Neuronal stem cell (in vitro differentiated cells): ENCODE measurements around the gene CTNND2.
A peak's percentile ranks its signal among the peaks of the same experiment; 100 is the strongest.

Source experiments
- DNase-seq: peaks from one replicate; pipeline ENCODE4 v3.0.0-alpha.2; 2013; ENCODE audit warnings: low spot score
- H2AFZ ChIP-seq: one replicate; pipeline ENCODE4 v1.6.1; 2013; ENCODE audit warnings: mild to moderate bottlenecking, low read length, inconsistent platforms
- H2AK5ac ChIP-seq: 2 replicates; pipeline ENCODE4 v1.6.1; 2013; ENCODE audit warnings: low read depth, mild to moderate bottlenecking, inconsistent platforms, low read length, moderate library complexity, mixed read lengths
- H2BK120ac ChIP-seq: 2 replicates; pipeline ENCODE4 v1.6.1; 2013; ENCODE audit warnings: low read depth, mild to moderate bottlenecking, inconsistent platforms, low read length, moderate library complexity, mixed read lengths
- H2BK12ac ChIP-seq: one replicate; pipeline ENCODE4 v1.6.1; 2013; ENCODE audit warnings: low read length, inconsistent platforms
- H2BK15ac ChIP-seq: 2 replicates; pipeline ENCODE4 v1.6.1; 2013; ENCODE audit warnings: mild to moderate bottlenecking, low read length, inconsistent platforms, mixed read lengths
- H2BK5ac ChIP-seq: one replicate; pipeline ENCODE4 v1.6.1; 2013; ENCODE audit warnings: inconsistent platforms, mild to moderate bottlenecking, low read length, moderate library complexity
- H3K14ac ChIP-seq: one replicate; pipeline ENCODE4 v1.6.1; 2013; ENCODE audit warnings: low read length, inconsistent platforms
- H3K18ac ChIP-seq: 2 replicates; pipeline ENCODE4 v1.6.1; 2013; ENCODE audit warnings: low read length, inconsistent platforms
- H3K23ac ChIP-seq: 2 replicates; pipeline ENCODE4 v1.6.1; 2013; ENCODE audit warnings: low read depth, mild to moderate bottlenecking, mixed read lengths, low read length, inconsistent platforms; ENCODE audit not compliant: poor library complexity
- H3K27ac ChIP-seq: replicated peaks from 3 replicates; pipeline ENCODE4 v1.5.1; 2013; ENCODE audit warnings: low read length, inconsistent platforms
- H3K27me3 ChIP-seq, 3 experiments: 2 replicates each; pipeline ENCODE4 v1.6.1; 2013; ENCODE audit warnings: low read length in 3 of 3, mild to moderate bottlenecking in 2 of 3, inconsistent platforms in 1 of 3, low read depth in 1 of 3, mixed read lengths in 1 of 3, moderate library complexity in 1 of 3; ENCODE audit not compliant: control insufficient read depth in 3 of 3, insufficient read depth in 3 of 3
- H3K36me3 ChIP-seq, 2 donors: replicated peaks in 1 of 2; 2 replicates each; pipeline ENCODE4 v1.6.1; 2013; ENCODE audit warnings: low read length in 2 of 2; ENCODE audit not compliant: control insufficient read depth in 2 of 2, insufficient read depth in 2 of 2
- H3K4ac ChIP-seq: 2 replicates; pipeline ENCODE4 v1.6.1; 2013; ENCODE audit warnings: inconsistent platforms, mild to moderate bottlenecking, low read length, moderate library complexity
- H3K4me1 ChIP-seq, 2 donors: 1 replicate in 1 of 2; 2 replicates in 1 of 2; pipeline ENCODE4 v1.6.1; 2013; ENCODE audit warnings: low read length in 2 of 2, low read depth in 1 of 2; ENCODE audit not compliant: control insufficient read depth in 2 of 2, insufficient read depth in 1 of 2
- H3K4me2 ChIP-seq: one replicate; pipeline ENCODE4 v1.6.1; 2013; ENCODE audit warnings: mild to moderate bottlenecking, low read length, inconsistent platforms; ENCODE audit not compliant: insufficient read depth, poor library complexity, severe bottlenecking
- H3K4me3 ChIP-seq, 2 donors: 2 replicates each; pipeline ENCODE4 v1.5.1; 2013; ENCODE audit warnings: low read length in 2 of 2, mild to moderate bottlenecking in 2 of 2, inconsistent platforms in 1 of 2, moderate library complexity in 1 of 2
- H3K79me1 ChIP-seq: one replicate; pipeline ENCODE4 v1.6.1; 2013; ENCODE audit warnings: low read depth, mild to moderate bottlenecking, inconsistent platforms, low read length, moderate library complexity
- H3K9ac ChIP-seq: one replicate; pipeline ENCODE4 v1.6.1; 2013; ENCODE audit warnings: mild to moderate bottlenecking, low read depth, low read length, inconsistent platforms; ENCODE audit not compliant: poor library complexity
- H3K9me3 ChIP-seq, 2 donors: replicated peaks in 1 of 2; 2 replicates each; pipeline versions ENCODE3 to v1.6.1; 2013; ENCODE audit warnings: low read length in 2 of 2, mild to moderate bottlenecking in 2 of 2, inconsistent platforms in 1 of 2, low read depth in 1 of 2, mixed read lengths in 1 of 2, moderate library complexity in 1 of 2; ENCODE audit not compliant: control insufficient read depth in 2 of 2, insufficient read depth in 1 of 2
- H4K8ac ChIP-seq: one replicate; pipeline ENCODE4 v1.6.1; 2013; ENCODE audit warnings: low read depth, mild to moderate bottlenecking, inconsistent platforms, low read length, moderate library complexity
- H4K91ac ChIP-seq: one replicate; pipeline ENCODE4 v1.6.1; 2013; ENCODE audit warnings: low read length, low read depth, mild to moderate bottlenecking, inconsistent platforms; ENCODE audit not compliant: poor library complexity
- WGBS, 2 donors: extraction: QIAGEN DNeasy Blood & Tissue Kit; methylation state at CpG; one replicate each; pipeline ENCODE4 v1.1.7; 2013; ENCODE audit warnings: missing lambda C conversion rate in 2 of 2, mixed read lengths in 1 of 2; ENCODE audit not compliant: insufficient read length in 2 of 2, insufficient replicate concordance in 1 of 2; ENCODE audit errors: extremely low coverage in 2 of 2; 5-methylcytosine and 5-hydroxymethylcytosine counted together

CTNND2 gene

DNA sequence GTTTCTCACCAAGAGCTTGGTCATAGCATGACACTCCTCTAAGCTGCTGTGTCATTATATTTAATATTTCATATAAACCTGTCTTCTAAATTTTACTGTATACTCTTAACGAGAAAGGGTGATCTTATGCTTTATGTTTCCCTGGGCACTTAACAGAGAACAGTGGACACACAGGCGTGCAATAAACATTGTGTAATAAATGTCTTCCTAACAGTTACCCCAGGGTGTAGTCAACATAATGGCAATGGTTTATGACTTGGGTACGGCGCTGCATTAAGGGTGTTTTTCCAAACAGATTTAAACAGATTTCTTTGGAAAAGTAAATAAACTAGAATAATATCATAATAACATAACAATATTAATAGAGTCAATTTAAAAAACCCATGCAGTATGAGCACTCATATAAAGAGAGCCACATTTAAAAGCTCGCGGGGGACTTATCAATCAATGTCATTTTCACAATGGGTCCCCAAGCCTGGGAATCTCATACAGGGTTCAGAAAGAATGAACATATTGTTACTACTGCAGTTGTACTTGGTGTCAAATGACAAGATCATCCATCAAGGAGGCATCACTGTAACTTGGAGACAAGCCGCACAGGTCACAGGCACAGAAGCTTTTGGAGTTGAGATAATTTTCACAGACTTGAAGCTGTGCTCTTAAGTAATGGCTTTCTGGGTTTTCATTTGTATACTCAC, 376.4 kb downstream of the CTNND2 start:
- peaks cover 12 to 31% of the 10 kb centered on the region in 2 donors for H3K4me1 ChIP-seq
- H2AFZ ChIP-seq: no peak overlapping the region
- H2BK5ac ChIP-seq: no peak overlapping the region
- H3K9ac ChIP-seq: no peak overlapping the region
- no peak for DNase-seq
- H3K14ac ChIP-seq: no peak overlapping the region
- no peak overlapping the region for H4K91ac ChIP-seq
- H3K4me2 ChIP-seq: no peak overlapping the region
- H2AK5ac ChIP-seq: no peak overlapping the region
- no peak overlapping the region for H3K4ac ChIP-seq
- H3K23ac ChIP-seq: no peak overlapping the region
- H3K9me3 ChIP-seq: peaks cover 0 to 15% of the 10 kb centered on the region in 2 donors
- no peak overlapping the region for H3K18ac ChIP-seq
- H3K36me3 ChIP-seq: no peaks in the 10 kb centered on the region
- no peak overlapping the region for H4K8ac ChIP-seq
- no peak overlapping the region for H2BK120ac ChIP-seq
- H3K79me1 ChIP-seq: peaks cover 2% of the 10 kb centered on the region
- H2BK15ac ChIP-seq: no peak overlapping the region
- H3K27me3 ChIP-seq: no peaks in the 10 kb centered on the region
- H3K4me3 ChIP-seq: no peak overlapping the region
- H3K27ac ChIP-seq: no peak overlapping the region
- WGBS, 2 donors: no CpG with 5 or more reads among the region's 7 CpGs
- H2BK12ac ChIP-seq: no peak overlapping the region

DNA sequence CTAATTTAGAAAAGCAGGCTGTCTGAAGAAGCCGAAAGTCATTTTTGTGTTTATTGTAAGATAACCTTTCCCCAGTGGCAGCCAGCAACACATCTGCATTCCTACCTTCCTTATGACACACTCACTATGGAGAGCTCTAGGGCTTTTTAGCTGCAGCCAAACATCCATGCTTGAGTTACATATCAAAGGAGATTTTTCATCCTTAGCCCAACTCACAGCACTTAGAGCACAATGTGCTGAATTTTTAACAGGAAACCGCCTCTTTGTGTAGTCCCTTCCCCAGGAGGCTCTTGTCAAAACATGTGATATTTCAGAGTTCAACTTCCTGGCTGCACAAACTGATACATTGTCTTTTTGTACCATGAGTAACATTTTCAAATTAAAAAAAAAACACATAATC, 379.2 kb downstream of the CTNND2 start:
- H3K23ac ChIP-seq: no peak overlapping the region
- no peak overlapping the region for H2BK120ac ChIP-seq
- H3K27ac ChIP-seq: no peak overlapping the region
- no peak overlapping the region for H4K8ac ChIP-seq
- no peak overlapping the region for H3K4ac ChIP-seq
- H3K4me1 ChIP-seq: peaks cover 12 to 29% of the 10 kb centered on the region in 2 donors
- H2BK12ac ChIP-seq: no peak overlapping the region
- H3K79me1 ChIP-seq: peaks cover 2% of the 10 kb centered on the region
- no CpG with 5 or more reads among the region's 2 CpGs for WGBS, 2 donors
- H4K91ac ChIP-seq: no peak overlapping the region
- H3K9me3 ChIP-seq: peaks cover 0 to 15% of the 10 kb centered on the region in 2 donors
- no peak overlapping the region for H3K9ac ChIP-seq
- no peak for DNase-seq
- H2BK15ac ChIP-seq: no peak overlapping the region
- no peak overlapping the region for H2AFZ ChIP-seq
- no peaks in the 10 kb centered on the region for H3K27me3 ChIP-seq
- no peak overlapping the region for H2AK5ac ChIP-seq
- no peak overlapping the region for H3K14ac ChIP-seq
- H3K4me3 ChIP-seq: no peak overlapping the region
- no peak overlapping the region for H3K4me2 ChIP-seq
- H2BK5ac ChIP-seq: no peak overlapping the region
- no peak overlapping the region for H3K18ac ChIP-seq
- H3K36me3 ChIP-seq: no peaks in the 10 kb centered on the region

- no peak overlapping the region for H3K14ac ChIP-seq
- no CpG with 5 or more reads among the region's 4 CpGs for WGBS, 2 donors
- H4K8ac ChIP-seq: no peak overlapping the region
- no peak overlapping the region for H3K23ac ChIP-seq
- H3K4me1 ChIP-seq: peaks cover 12 to 29% of the 10 kb centered on the region in 2 donors
- no peak overlapping the region for H3K4me2 ChIP-seq
- no peak overlapping the region for H2BK120ac ChIP-seq
- H3K9me3 ChIP-seq: peaks cover 0 to 13% of the 10 kb centered on the region in 2 donors
- no peak overlapping the region for H2AFZ ChIP-seq
- DNase-seq: peak; percentile 51
- no peak overlapping the region for H2BK12ac ChIP-seq
- no peak overlapping the region for H3K18ac ChIP-seq
- H3K4ac ChIP-seq: no peak overlapping the region
- no peak overlapping the region for H2BK15ac ChIP-seq
- no peak overlapping the region for H3K9ac ChIP-seq
- peak overlapping the region; percentile 32 for H3K27ac ChIP-seq
- H3K27me3 ChIP-seq: no peaks in the 10 kb centered on the region
- no peak overlapping the region for H2AK5ac ChIP-seq
- H3K4me3 ChIP-seq: no peak overlapping the region
- H4K91ac ChIP-seq: no peak overlapping the region
- H2BK5ac ChIP-seq: no peak overlapping the region
- H3K79me1 ChIP-seq: peaks cover 2% of the 10 kb centered on the region
- no peaks in the 10 kb centered on the region for H3K36me3 ChIP-seq
Measured at GRCh38 chr5:11524188-11524587, 380.1 kb downstream of the CTNND2 start.

DNA sequence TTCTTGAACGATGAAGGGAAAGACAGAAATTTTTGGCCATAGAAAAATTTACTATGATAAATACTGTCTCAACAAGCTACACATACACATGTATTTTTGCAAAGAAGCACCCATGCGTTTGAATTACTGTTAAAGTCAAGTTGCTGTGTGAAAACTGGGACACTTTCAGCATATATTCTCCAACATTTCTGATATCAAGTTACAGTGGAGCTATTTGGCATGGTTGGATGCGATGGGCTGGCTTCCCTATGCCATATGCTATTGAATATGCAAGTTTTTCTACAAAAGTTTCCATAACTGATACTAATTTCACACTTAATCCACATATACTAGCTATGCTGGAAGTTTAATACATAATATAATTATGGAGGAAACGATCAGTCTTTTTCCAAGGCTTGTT, 381.4 kb downstream of the CTNND2 start:
- H2BK12ac ChIP-seq: no peak overlapping the region
- H3K4me1 ChIP-seq: peaks cover 12 to 23% of the 10 kb centered on the region in 2 donors

More for the DNA sequence above, 381.4 kb downstream of the CTNND2 start:
- no peak overlapping the region for H2AK5ac ChIP-seq
- WGBS, 2 donors: no CpG with 5 or more reads among the region's 4 CpGs
- no peaks in the 10 kb centered on the region for H3K27me3 ChIP-seq
- H3K23ac ChIP-seq: no peak overlapping the region
- H3K79me1 ChIP-seq: no peaks in the 10 kb centered on the region
- no peak overlapping the region for H2BK120ac ChIP-seq
- no peak overlapping the region for H3K4ac ChIP-seq
- no peak overlapping the region for H3K4me3 ChIP-seq
- DNase-seq: no peak
- no peak overlapping the region for H4K91ac ChIP-seq
- peaks cover 0 to 5% of the 10 kb centered on the region in 2 donors for H3K9me3 ChIP-seq
- no peak overlapping the region for H2BK5ac ChIP-seq
- H3K27ac ChIP-seq: no peak overlapping the region
- H3K14ac ChIP-seq: no peak overlapping the region
- no peak overlapping the region for H2AFZ ChIP-seq
- H3K18ac ChIP-seq: no peak overlapping the region
- H3K36me3 ChIP-seq: no peaks in the 10 kb centered on the region
- no peak overlapping the region for H2BK15ac ChIP-seq
- no peak overlapping the region for H3K9ac ChIP-seq
- H4K8ac ChIP-seq: no peak overlapping the region
- no peak overlapping the region for H3K4me2 ChIP-seq
